Neural cell (in vitro differentiated cells): ENCODE data around the gene PANX1. TPM values are rescaled to one million over a fixed set of nuclear protein-coding genes. Genes with fewer than 3 reads are reported as not detected.

Source experiments
- H2AFZ ChIP-seq: fragments of 200-600, 300-800 bp; sonication (generic), shearing (Covaris generic); 2 replicates; pipeline ENCODE4 v1.6.0; 2014; ENCODE audit warnings: low read depth, mild to moderate bottlenecking, antibody characterized with exemption, low read length, moderate library complexity
- H3F3A ChIP-seq: fragments of 200-600 bp; shearing (Covaris generic); 2 replicates; pipeline ENCODE4 v1.6.1; 2016; ENCODE audit warnings: mild to moderate bottlenecking, moderate library complexity, mixed read lengths, antibody characterized with exemption, low read length; ENCODE audit not compliant: insufficient read depth, poor library complexity, severe bottlenecking
- H3K27ac ChIP-seq: fragments of 200-600, 300-800 bp; sonication (generic), shearing (Covaris generic); 2 replicates; pipeline ENCODE4 v1.5.1; 2014; ENCODE audit warnings: mild to moderate bottlenecking, low read length, moderate library complexity
- H3K27me3 ChIP-seq: fragments of 300-800, 200-600 bp; sonication (generic), shearing (Covaris generic); 2 replicates; pipeline ENCODE4 v1.6.0; 2014; ENCODE audit warnings: mild to moderate bottlenecking, low read depth, low read length, moderate library complexity; ENCODE audit not compliant: insufficient read depth
- H3K36me3 ChIP-seq: fragments of 300-800, 200-600 bp; sonication (generic), shearing (Covaris generic); 2 replicates; pipeline ENCODE4 v1.5.1; 2014; ENCODE audit warnings: mild to moderate bottlenecking, antibody characterized with exemption, low read length, moderate library complexity; ENCODE audit not compliant: insufficient read depth
- H3K4me2 ChIP-seq: fragments of 300-800, 200-600 bp; sonication (generic), shearing (Covaris generic); 2 replicates; pipeline ENCODE4 v1.6.0; 2014; ENCODE audit warnings: mild to moderate bottlenecking, low read length
- H3K4me3 ChIP-seq: fragments of 300-800, 200-600 bp; sonication (generic), shearing (Covaris generic); 2 replicates; pipeline ENCODE4 v1.5.1; 2014; ENCODE audit warnings: mild to moderate bottlenecking, low read length, moderate library complexity
- H3K79me2 ChIP-seq: fragments of 200-600 bp; shearing (Covaris generic); replicated peaks from 2 replicates; pipeline ENCODE4 v1.6.0; 2014; ENCODE audit warnings: mild to moderate bottlenecking, low read length, moderate library complexity; ENCODE audit not compliant: insufficient read depth
- H3K9ac ChIP-seq: fragments of 300-800, 200-600 bp; sonication (generic), shearing (Covaris generic); 2 replicates; pipeline ENCODE4 v1.6.1; 2016; ENCODE audit warnings: mild to moderate bottlenecking, low read length, mixed read lengths
- H3K9me2 ChIP-seq: fragments of 200-600 bp; shearing (Covaris generic); 2 replicates; pipeline ENCODE4 v1.6.1; 2016; ENCODE audit warnings: mild to moderate bottlenecking, low read length, mixed read lengths; ENCODE audit not compliant: insufficient read depth
- H3K9me3 ChIP-seq: fragments of 200-600, 300-800 bp; sonication (generic), shearing (Covaris generic); 2 replicates; pipeline ENCODE4 v1.6.1; 2016; ENCODE audit warnings: mild to moderate bottlenecking, mixed run types, low read length, moderate library complexity, mixed read lengths
- H4K20me1 ChIP-seq: fragments of 200-600 bp; shearing (Covaris generic); 2 replicates; pipeline ENCODE4 v1.6.1; 2016; ENCODE audit warnings: mild to moderate bottlenecking, mixed run types; ENCODE audit not compliant: insufficient read depth
- CTCF ChIP-seq: fragments of 450-650 bp; IDR thresholded peaks from 2 replicates; pipeline ENCODE4 v1.5.1; 2014; ENCODE audit warnings: antibody characterized with exemption, mild to moderate bottlenecking, moderate library complexity; ENCODE audit not compliant: poor library complexity, severe bottlenecking
- EP300 ChIP-seq: fragments of 450-650 bp; conservative IDR thresholded peaks from 2 replicates; pipeline ENCODE4 v1.6.1; 2014; ENCODE audit warnings: antibody characterized with exemption, mild to moderate bottlenecking, moderate library complexity; ENCODE audit not compliant: poor library complexity, severe bottlenecking
- EZH2 ChIP-seq: fragments of 200-600, 300-800 bp; shearing (Covaris generic), sonication (generic); IDR thresholded peaks from 2 replicates; pipeline ENCODE4 v1.6.1; 2014; ENCODE audit warnings: antibody characterized with exemption, low read length, borderline replicate concordance, mild to moderate bottlenecking; ENCODE audit not compliant: insufficient read depth, poor library complexity, severe bottlenecking
- MXI1 ChIP-seq: fragments of 450-650 bp; conservative IDR thresholded peaks from 2 replicates; pipeline ENCODE4 v1.6.1; 2014; ENCODE audit warnings: antibody characterized with exemption, mild to moderate bottlenecking; ENCODE audit not compliant: poor library complexity, severe bottlenecking
- POLR2AphosphoS5 ChIP-seq: IDR thresholded peaks from 2 replicates; pipeline ENCODE4 v1.6.1; 2012
- RAD21 ChIP-seq: fragments of 450-650 bp; conservative IDR thresholded peaks from 2 replicates; pipeline ENCODE4 v1.6.1; 2014; ENCODE audit warnings: antibody characterized with exemption, mild to moderate bottlenecking, moderate library complexity
- REST ChIP-seq: IDR thresholded peaks from 2 replicates; pipeline ENCODE4 v1.6.1; 2012; ENCODE audit warnings: borderline replicate concordance
- SMC3 ChIP-seq: fragments of 450-650 bp; conservative IDR thresholded peaks from 2 replicates; pipeline ENCODE4 v1.6.1; 2014; ENCODE audit warnings: antibody characterized with exemption, mild to moderate bottlenecking, moderate library complexity; ENCODE audit not compliant: poor library complexity
- TAF1 ChIP-seq: IDR thresholded peaks from 2 replicates; pipeline ENCODE4 v1.6.1; 2012; ENCODE audit warnings: low read depth
- polyA plus RNA-seq: library from polyadenylated mRNA; depleted of rRNA; stranded (reverse); fragments of >200 nt; gene quantifications from 2 replicates; pipeline ENCODE4 v1.2.3, GENCODE V29; 2014

The PANX1 gene
- polyA plus RNA-seq, 1 donor from 2014 or later: 48.0 TPM

- no peaks in the 10 kb centered on the region for H3K9me2 ChIP-seq
- H2AFZ ChIP-seq: no peak overlapping the region
- no peak overlapping the region for H3K27ac ChIP-seq
- no peaks in the 10 kb centered on the region for H3F3A ChIP-seq
- peaks cover 76% of the 10 kb centered on the region for H3K79me2 ChIP-seq
- H3K4me3 ChIP-seq: no peak overlapping the region
- H3K9me3 ChIP-seq: no peaks in the 10 kb centered on the region
- H3K9ac ChIP-seq: no peak overlapping the region
- no peaks in the 10 kb centered on the region for H3K27me3 ChIP-seq
- TF ChIP-seq TAF1 (no peak), SMC3 (no peak), EZH2 (no peak), EP300 (no peak), REST (no peak), CTCF (no peak), POLR2AphosphoS5 (no peak), MXI1 (no peak), RAD21 (no peak)
- H3K36me3 ChIP-seq: no peaks in the 10 kb centered on the region
- no peak overlapping the region for H3K4me2 ChIP-seq
- H4K20me1 ChIP-seq: no peaks in the 10 kb centered on the region
These were observed 20.9 kb downstream of the PANX1 start for GRCh38 chr11:94149431-94150017.

GRCh38 chr11:94150056-94150455, 21.4 kb downstream of the PANX1 start:
- no peaks in the 10 kb centered on the region for H3K9me2 ChIP-seq
- no peaks in the 10 kb centered on the region for H3K27me3 ChIP-seq
- H3F3A ChIP-seq: no peaks in the 10 kb centered on the region
- no peak overlapping the region for H3K27ac ChIP-seq
- H3K4me2 ChIP-seq: no peak overlapping the region
- H3K79me2 ChIP-seq: peaks cover 71% of the 10 kb centered on the region
- no peaks in the 10 kb centered on the region for H3K36me3 ChIP-seq
- H3K9ac ChIP-seq: no peak overlapping the region
- no peak overlapping the region for H3K4me3 ChIP-seq
- no peak for TF ChIP-seq MXI1
- TF ChIP-seq RAD21: no peak
- TF ChIP-seq CTCF: no peak
- no peak overlapping the region for H2AFZ ChIP-seq
- no peaks in the 10 kb centered on the region for H3K9me3 ChIP-seq
- H4K20me1 ChIP-seq: no peaks in the 10 kb centered on the region
